Keratinocyte (primary cell): ENCODE results near the gene EVI5L. TPM values are rescaled to one million over a fixed set of nuclear protein-coding genes. Genes with fewer than 3 reads are reported as not detected.

Source experiments
- DNase-seq: peaks from one replicate; pipeline ENCODE4 v3.0.0-alpha.2; 2011; ENCODE audit warnings: low read depth, missing footprints, low spot score
- FAIRE-seq: peaks from 2 replicates; lab custom pipeline; 2011; peaks lifted over from hg19 to GRCh38; lab: Jason Lieb, UNC
- H2AFZ ChIP-seq: 2 replicates; pipeline ENCODE4 v1.6.0; 2012; ENCODE audit warnings: low read length, control low read depth, inconsistent platforms; ENCODE audit not compliant: control insufficient read depth
- H3K27ac ChIP-seq: 2 replicates; pipeline ENCODE4 v1.5.1; 2011; ENCODE audit warnings: low read length; ENCODE audit not compliant: control insufficient read depth, insufficient read depth
- H3K27me3 ChIP-seq: 3 replicates; pipeline ENCODE4 v1.6.0; 2011; ENCODE audit warnings: low read length; ENCODE audit not compliant: control insufficient read depth, insufficient read depth; ENCODE audit errors: extremely low read depth
- H3K36me3 ChIP-seq, 2 experiments: 2 replicates in 1 of 2; 3 replicates in 1 of 2; pipeline ENCODE4 v1.5.1; 2011; ENCODE audit warnings: low read length in 2 of 2, mild to moderate bottlenecking in 1 of 2; ENCODE audit not compliant: control insufficient read depth in 2 of 2, insufficient read depth in 2 of 2; ENCODE audit errors: extremely low read depth in 1 of 2
- H3K4me1 ChIP-seq: 3 replicates; pipeline ENCODE4 v1.5.1; 2011; ENCODE audit warnings: low read length; ENCODE audit not compliant: control insufficient read depth, insufficient read depth; ENCODE audit errors: extremely low read depth
- H3K4me2 ChIP-seq: 3 replicates; pipeline ENCODE4 v1.6.0; 2011; ENCODE audit warnings: low read depth, low read length; ENCODE audit not compliant: control insufficient read depth, insufficient read depth; ENCODE audit errors: extremely low read depth
- H3K4me3 ChIP-seq, 3 experiments: fragments of 200-600 bp in 1 of 3; sonication (generic) in 1 of 3; 2 replicates in 2 of 3; 3 replicates in 1 of 3; pipeline ENCODE4 v1.5.1; 2011 to 2016; ENCODE audit warnings: low read length in 3 of 3, mild to moderate bottlenecking in 3 of 3, control low read depth in 2 of 3, inconsistent platforms in 1 of 3, low read depth in 1 of 3, mixed read lengths in 1 of 3, mixed run types in 1 of 3, moderate library complexity in 1 of 3; ENCODE audit not compliant: control insufficient read depth in 2 of 3, insufficient read depth in 2 of 3; ENCODE audit errors: extremely low read depth in 1 of 3
- H3K79me2 ChIP-seq: 2 replicates; pipeline ENCODE4 v1.6.0; 2012; ENCODE audit warnings: low read length; ENCODE audit not compliant: control insufficient read depth, insufficient read depth
- H3K9ac ChIP-seq: 3 replicates; pipeline ENCODE4 v1.6.0; 2011; ENCODE audit warnings: low read length; ENCODE audit not compliant: control insufficient read depth, insufficient read depth; ENCODE audit errors: extremely low read depth
- H3K9me1 ChIP-seq: 3 replicates; pipeline ENCODE4 v1.6.0; 2011; ENCODE audit warnings: low read length; ENCODE audit not compliant: control insufficient read depth, insufficient read depth; ENCODE audit errors: extremely low read depth
- H3K9me3 ChIP-seq: 2 replicates; pipeline ENCODE4 v1.5.1; 2012; ENCODE audit warnings: low read depth, low read length; ENCODE audit not compliant: control insufficient read depth
- H4K20me1 ChIP-seq: 3 replicates; pipeline ENCODE4 v1.6.0; 2011; ENCODE audit warnings: low read length; ENCODE audit not compliant: control insufficient read depth, insufficient read depth; ENCODE audit errors: extremely low read depth
- EZH2 ChIP-seq: IDR thresholded peaks from one replicate; pipeline ENCODE4 v1.6.1; 2012; ENCODE audit warnings: inconsistent platforms, mild to moderate bottlenecking, low read length, moderate library complexity
- dilution Hi-C: fragments of 300-500 bp; cut with MboI; formaldehyde crosslinking; loops from one replicate; pipeline ENCODE4 v1.7.0; 2020; ENCODE audit warnings: low sequenced_read_pairs; ENCODE audit not compliant: extremely low pct_ligation_motif_present
- polyA plus RNA-seq, 5 experiments: library from polyadenylated mRNA; depleted of rRNA in 3 of 5; stranded (reverse) in 3 of 5; stranded (forward) in 1 of 5; unstranded in 1 of 5; fragments of >200 nt; gene quantifications; 1 replicate in 1 of 5; 2 replicates in 3 of 5; 3 replicates in 1 of 5; pipeline versions ENCODE4 v1.2.1 to v1.2.3, GENCODE V29; 2011 to 2012; ENCODE audit warnings: missing spikeins in 2 of 5, low read depth in 1 of 5, low replicate concordance in 1 of 5
- TF ChIP-seq, protein P1 (sequence below), 3 experiments: IDR thresholded peaks in 1 of 3; conservative IDR thresholded peaks in 1 of 3; optimal IDR thresholded peaks in 1 of 3; 2 replicates in 2 of 3; 3 replicates in 1 of 3; pipeline versions ENCODE3 to v1.5.1; 2011; ENCODE audit warnings: low read length in 3 of 3, mild to moderate bottlenecking in 3 of 3, moderate library complexity in 2 of 3, control low read depth in 1 of 3, inconsistent platforms in 1 of 3; ENCODE audit not compliant: insufficient read depth in 2 of 3; ENCODE audit errors: extremely low read depth in 1 of 3

EVI5L gene
- polyA plus RNA-seq, 1 donor (not counting 4 experiments of a cell fraction or from before 2014, with no cell fraction given), result 7.5 TPM

DNA sequence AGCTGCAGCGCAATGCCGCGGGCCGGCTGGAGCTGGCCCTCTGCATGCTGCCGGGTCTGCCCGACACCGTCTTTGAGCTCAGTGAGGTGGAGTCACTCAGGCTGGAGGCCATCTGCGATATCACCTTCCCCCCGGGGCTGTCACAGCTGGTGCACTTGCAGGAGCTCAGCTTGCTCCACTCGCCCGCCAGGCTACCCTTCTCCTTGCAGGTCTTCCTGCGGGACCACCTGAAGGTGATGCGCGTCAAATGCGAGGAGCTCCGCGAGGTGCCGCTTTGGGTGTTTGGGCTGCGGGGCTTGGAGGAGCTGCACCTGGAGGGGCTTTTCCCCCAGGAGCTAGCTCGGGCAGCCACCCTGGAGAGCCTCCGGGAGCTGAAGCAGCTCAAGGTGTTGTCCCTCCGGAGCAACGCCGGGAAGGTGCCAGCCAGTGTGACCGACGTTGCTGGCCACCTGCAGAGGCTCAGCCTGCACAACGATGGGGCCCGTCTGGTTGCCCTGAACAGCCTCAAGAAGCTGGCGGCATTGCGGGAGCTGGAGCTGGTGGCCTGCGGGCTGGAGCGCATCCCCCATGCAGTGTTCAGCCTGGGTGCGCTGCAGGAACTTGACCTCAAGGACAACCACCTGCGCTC is 69.8 kb downstream of the EVI5L start:
- no peaks in the 10 kb centered on the region for H3K9me3 ChIP-seq
- TF ChIP-seq EZH2, result no peak
- TF ChIP-seq, protein P1, sequence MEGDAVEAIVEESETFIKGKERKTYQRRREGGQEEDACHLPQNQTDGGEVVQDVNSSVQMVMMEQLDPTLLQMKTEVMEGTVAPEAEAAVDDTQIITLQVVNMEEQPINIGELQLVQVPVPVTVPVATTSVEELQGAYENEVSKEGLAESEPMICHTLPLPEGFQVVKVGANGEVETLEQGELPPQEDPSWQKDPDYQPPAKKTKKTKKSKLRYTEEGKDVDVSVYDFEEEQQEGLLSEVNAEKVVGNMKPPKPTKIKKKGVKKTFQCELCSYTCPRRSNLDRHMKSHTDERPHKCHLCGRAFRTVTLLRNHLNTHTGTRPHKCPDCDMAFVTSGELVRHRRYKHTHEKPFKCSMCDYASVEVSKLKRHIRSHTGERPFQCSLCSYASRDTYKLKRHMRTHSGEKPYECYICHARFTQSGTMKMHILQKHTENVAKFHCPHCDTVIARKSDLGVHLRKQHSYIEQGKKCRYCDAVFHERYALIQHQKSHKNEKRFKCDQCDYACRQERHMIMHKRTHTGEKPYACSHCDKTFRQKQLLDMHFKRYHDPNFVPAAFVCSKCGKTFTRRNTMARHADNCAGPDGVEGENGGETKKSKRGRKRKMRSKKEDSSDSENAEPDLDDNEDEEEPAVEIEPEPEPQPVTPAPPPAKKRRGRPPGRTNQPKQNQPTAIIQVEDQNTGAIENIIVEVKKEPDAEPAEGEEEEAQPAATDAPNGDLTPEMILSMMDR (optimal IDR thresholded peaks at IDR 0.05 in 1 of 3, IDR thresholded peaks at IDR 0.05 in 1 of 3, conservative IDR thresholded peaks at IDR 0.05 in 1 of 3; ENCODE audit: extremely low read depth in 1 of 3, insufficient read depth in 2 of 3, low read length in 3 of 3), result no peak
- H3K9ac ChIP-seq, result peak overlapping the region; percentile 67
- H4K20me1 ChIP-seq, result no peaks in the 10 kb centered on the region
- H3K4me2 ChIP-seq, result peak overlapping the region; percentile 70
- H3K79me2 ChIP-seq, result peaks cover 15% of the 10 kb centered on the region
- peaks cover 9 to 14% of the 10 kb centered on the region in 2 experiments for H3K36me3 ChIP-seq
- H3K27me3 ChIP-seq, result no peaks in the 10 kb centered on the region
- no peak overlapping the region for H3K4me3 ChIP-seq
- no peak overlapping the region for H2AFZ ChIP-seq
- dilution Hi-C loops, result no loop called here
- peaks cover 55% of the 10 kb centered on the region for H3K4me1 ChIP-seq
- peaks cover 2% of the 10 kb centered on the region for H3K9me1 ChIP-seq
- FAIRE-seq (no peak), DNase-seq (no peak)
- H3K27ac ChIP-seq, result peak overlapping the region; percentile 95

DNA sequence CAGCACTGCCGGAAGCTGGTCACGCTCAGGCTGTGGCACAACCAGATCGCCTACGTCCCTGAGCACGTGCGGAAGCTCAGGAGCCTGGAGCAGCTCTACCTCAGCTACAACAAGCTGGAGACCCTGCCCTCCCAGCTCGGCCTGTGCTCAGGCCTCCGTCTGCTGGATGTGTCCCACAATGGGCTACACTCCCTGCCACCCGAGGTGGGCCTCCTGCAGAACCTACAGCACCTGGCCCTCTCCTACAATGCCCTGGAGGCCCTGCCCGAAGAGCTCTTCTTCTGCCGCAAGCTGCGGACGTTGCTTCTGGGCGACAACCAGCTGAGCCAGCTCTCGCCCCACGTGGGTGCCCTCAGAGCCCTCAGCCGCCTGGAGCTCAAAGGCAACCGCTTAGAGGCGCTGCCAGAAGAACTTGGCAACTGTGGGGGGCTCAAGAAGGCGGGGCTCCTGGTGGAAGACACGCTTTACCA is 70.4 kb downstream of the EVI5L start:
- peaks cover 9 to 14% of the 10 kb centered on the region in 2 experiments for H3K36me3 ChIP-seq
- peaks cover 21% of the 10 kb centered on the region for H3K79me2 ChIP-seq
- peak overlapping the region; percentile 70 for H3K4me2 ChIP-seq
- H3K27me3 ChIP-seq, result no peaks in the 10 kb centered on the region
- peaks cover 54% of the 10 kb centered on the region for H3K4me1 ChIP-seq
- no peaks in the 10 kb centered on the region for H4K20me1 ChIP-seq
- peaks cover 3% of the 10 kb centered on the region for H3K9me1 ChIP-seq
- no peak for DNase-seq
- no peak for FAIRE-seq
- dilution Hi-C loops, result no loop called here
- no peak overlapping the region for H3K4me3 ChIP-seq
- H3K9ac ChIP-seq, result peak overlapping the region; percentile 67
- H3K27ac ChIP-seq, result peak overlapping the region; percentile 95
- TF ChIP-seq EZH2, result no peak
- TF ChIP-seq, protein P1 (optimal IDR thresholded peaks at IDR 0.05 in 1 of 3, IDR thresholded peaks at IDR 0.05 in 1 of 3, conservative IDR thresholded peaks at IDR 0.05 in 1 of 3; ENCODE audit: extremely low read depth in 1 of 3, insufficient read depth in 2 of 3, low read length in 3 of 3), result no peak
- no peaks in the 10 kb centered on the region for H3K9me3 ChIP-seq
- peak overlapping the region; percentile 25 for H2AFZ ChIP-seq
